Ishikawa (cell line): Measurements from ENCODE around the gene BAG1.

Experiments
- CEBPB ChIP-seq: IDR thresholded peaks from 2 replicates; pipeline ENCODE4 v1.6.1; 2012
- CREB1 ChIP-seq: IDR thresholded peaks from 2 replicates; pipeline ENCODE4 v1.6.1; 2012; ENCODE audit warnings: low read depth
- EGR1 ChIP-seq: IDR thresholded peaks from 2 replicates; pipeline ENCODE4 v1.6.1; 2012
- EP300 ChIP-seq: IDR thresholded peaks from 2 replicates; pipeline ENCODE4 v1.6.1; 2012; ENCODE audit warnings: borderline replicate concordance
- FOXM1 ChIP-seq: IDR thresholded peaks from 2 replicates; pipeline ENCODE4 v1.6.1; 2012; ENCODE audit warnings: low read depth, borderline replicate concordance
- MAX ChIP-seq: IDR thresholded peaks from 2 replicates; pipeline ENCODE4 v1.6.1; 2012
- NFIC ChIP-seq: IDR thresholded peaks from 2 replicates; pipeline ENCODE4 v1.6.1; 2012
- RAD21 ChIP-seq: IDR thresholded peaks from 2 replicates; pipeline ENCODE4 v1.6.1; 2012; ENCODE audit warnings: low read depth
- REST ChIP-seq: IDR thresholded peaks from 2 replicates; pipeline ENCODE4 v1.6.1; 2012; ENCODE audit warnings: low read depth, mild to moderate bottlenecking
- TAF1 ChIP-seq: IDR thresholded peaks from 2 replicates; pipeline ENCODE4 v1.6.1; 2012; ENCODE audit warnings: low read depth, mild to moderate bottlenecking
- TCF12 ChIP-seq: IDR thresholded peaks from 2 replicates; pipeline ENCODE4 v1.6.1; 2012; ENCODE audit warnings: low read depth
- TEAD4 ChIP-seq: IDR thresholded peaks from 2 replicates; pipeline ENCODE4 v1.6.1; 2012
- USF1 ChIP-seq: IDR thresholded peaks from 2 replicates; pipeline ENCODE4 v1.6.1; 2012
- YY1 ChIP-seq: IDR thresholded peaks from 2 replicates; pipeline ENCODE4 v1.6.1; 2012; ENCODE audit warnings: low read depth
- ZBTB7A ChIP-seq: IDR thresholded peaks from 2 replicates; pipeline ENCODE4 v1.6.1; 2012; ENCODE audit warnings: low read depth

BAG1 gene

GRCh38 chr9:33291031-33291397 lies 26.5 kb upstream of the BAG1 start:
- no peak for TF ChIP-seq NFIC
- TF ChIP-seq ZBTB7A: no peak
- no peak for TF ChIP-seq FOXM1
- no peak for TF ChIP-seq TCF12
- TF ChIP-seq REST: no peak
- TF ChIP-seq TEAD4: no peak
- TF ChIP-seq CEBPB: no peak
- no peak for TF ChIP-seq USF1
- TF ChIP-seq TAF1: no peak
- TF ChIP-seq CREB1: no peak
- TF ChIP-seq MAX: no peak
- TF ChIP-seq EGR1: no peak
- no peak for TF ChIP-seq EP300
- TF ChIP-seq YY1: no peak
- no peak for TF ChIP-seq RAD21

GRCh38 chr9:33290247-33291030 lies 25.9 kb upstream of the BAG1 start, which contains the start of gene NFX1:
Gene NFX1 (plus strand): TSS chr9:33290516. CDS start chr9:33290573, 57 bp downstream.
- peak; percentile 94 for TF ChIP-seq EGR1
- TF ChIP-seq TCF12: peak; percentile 30; the same call in 1 of the 2 replicates
- TF ChIP-seq USF1: peak; percentile 99
- peak; percentile 79 for TF ChIP-seq TAF1
- peak; percentile 28; the same call in 1 of the 2 replicates for TF ChIP-seq FOXM1
- no peak; the same call in 1 of the 2 replicates for TF ChIP-seq NFIC
- TF ChIP-seq MAX: peak; percentile 96
- peak; percentile 63 for TF ChIP-seq TEAD4
- peak; percentile 99 for TF ChIP-seq CEBPB
- peak; percentile 66; the same call in 1 of the 2 replicates for TF ChIP-seq YY1
- no peak for TF ChIP-seq REST
- 0 out of 2 replicates have a peak, but pooled peaks have one; percentile 43 for TF ChIP-seq EP300
- TF ChIP-seq CREB1: peak; percentile 97
- TF ChIP-seq RAD21: no peak
- TF ChIP-seq ZBTB7A: no peak

- no peak for TF ChIP-seq EGR1
- no peak for TF ChIP-seq FOXM1
- no peak for TF ChIP-seq REST
- TF ChIP-seq ZBTB7A: no peak
Measured at GRCh38 chr9:33289936-33290246, 25.4 kb upstream of the BAG1 start.

GRCh38 chr9:33289496-33289895 lies 25.0 kb upstream of the BAG1 start:
- TF ChIP-seq TAF1 (no peak), CREB1 (no peak)
